HEK293T (cell line): ENCODE measurements around the gene EFR3B.

Experiments
- ARNT ChIP-seq: fragments of 450-650 bp; IDR thresholded peaks from 2 replicates; pipeline ENCODE4 v1.6.1; 2017; ENCODE audit warnings: mild to moderate bottlenecking
- BHLHE40 ChIP-seq: fragments of 450-650 bp; IDR thresholded peaks from 2 replicates; pipeline ENCODE4 v1.6.1; 2016; ENCODE audit warnings: mild to moderate bottlenecking, moderate library complexity, borderline replicate concordance
- ELF4 ChIP-seq: fragments of 450-650 bp; IDR thresholded peaks from 2 replicates; pipeline ENCODE4 v1.6.1; 2017; ENCODE audit warnings: antibody characterized with exemption
- FOXA1 ChIP-seq: fragments of 450-650 bp; IDR thresholded peaks from 2 replicates; pipeline ENCODE4 v1.6.1; 2016; ENCODE audit warnings: mild to moderate bottlenecking
- FOXK2 ChIP-seq: fragments of 450-650 bp; IDR thresholded peaks from 2 replicates; pipeline ENCODE4 v1.6.1; 2016; ENCODE audit warnings: mild to moderate bottlenecking
- FOXM1 ChIP-seq: fragments of 450-650 bp; IDR thresholded peaks from 2 replicates; pipeline ENCODE4 v1.6.1; 2017; ENCODE audit warnings: mild to moderate bottlenecking, borderline replicate concordance
- HDGF ChIP-seq: fragments of 450-650 bp; IDR thresholded peaks from 2 replicates; pipeline ENCODE4 v1.6.1; 2017; ENCODE audit warnings: antibody characterized with exemption, borderline replicate concordance
- LEF1 ChIP-seq: fragments of 450-650 bp; IDR thresholded peaks from 2 replicates; pipeline ENCODE4 v1.6.1; 2017; ENCODE audit warnings: mild to moderate bottlenecking, borderline replicate concordance
- NFRKB ChIP-seq: fragments of 450-650 bp; IDR thresholded peaks from 2 replicates; pipeline ENCODE4 v1.6.1; 2016; ENCODE audit warnings: mild to moderate bottlenecking, moderate library complexity
- PKNOX1 ChIP-seq: fragments of 450-650 bp; IDR thresholded peaks from 2 replicates; pipeline ENCODE4 v1.6.1; 2016
- SP1 ChIP-seq: fragments of 450-650 bp; IDR thresholded peaks from 2 replicates; pipeline ENCODE4 v1.6.1; 2017
- SUZ12 ChIP-seq: fragments of 450-650 bp; IDR thresholded peaks from 2 replicates; pipeline ENCODE4 v1.6.1; 2016; ENCODE audit warnings: mild to moderate bottlenecking
- TARDBP ChIP-seq: fragments of 450-650 bp; IDR thresholded peaks from 2 replicates; pipeline ENCODE4 v1.6.1; 2016
- ZNF384 ChIP-seq: fragments of 450-650 bp; IDR thresholded peaks from 2 replicates; pipeline ENCODE4 v1.6.1; 2016

- TF ChIP-seq FOXM1: no peak
- no peak for TF ChIP-seq HDGF
- TF ChIP-seq SP1: no peak
- TF ChIP-seq NFRKB: no peak
- TF ChIP-seq PKNOX1: no peak
- no peak for TF ChIP-seq BHLHE40
- TF ChIP-seq FOXK2: no peak
- no peak for TF ChIP-seq SUZ12
- TF ChIP-seq LEF1: no peak
- TF ChIP-seq TARDBP: no peak
- no peak for TF ChIP-seq FOXA1
- no peak for TF ChIP-seq ZNF384
- TF ChIP-seq ELF4: no peak
- no peak for TF ChIP-seq ARNT
These were observed 41.8 kb upstream of the EFR3B start for GRCh38 chr2:25000036-25000435.
